ENCODE measurements around the gene PHF1.
"Not testable (repeated sequence)": the region's sequence is repeated elsewhere in the genome, so short reads cannot be mapped to it uniquely, and the experiment has no call there.

DNA sequence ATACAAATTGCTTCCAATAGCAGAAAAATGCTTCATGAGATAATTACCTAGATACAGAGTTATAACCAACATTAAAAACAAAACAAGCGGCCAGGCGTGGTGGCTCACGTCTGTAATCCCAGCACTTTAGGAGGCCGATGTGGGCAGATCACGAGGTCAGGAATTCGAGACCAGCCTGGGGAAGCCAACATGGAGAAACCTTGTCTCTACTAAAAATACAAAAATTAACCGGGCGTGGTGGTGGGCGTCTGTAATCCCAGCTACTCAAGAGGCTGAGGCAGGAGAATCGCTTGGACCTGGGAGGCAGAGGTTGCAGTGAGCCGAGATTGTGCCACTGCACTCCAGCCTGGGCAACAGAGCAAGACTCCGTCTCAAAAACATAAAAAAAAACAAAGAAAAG, 47.3 kb upstream of the PHF1 start:
- TF ChIP-seq, protein P1, sequence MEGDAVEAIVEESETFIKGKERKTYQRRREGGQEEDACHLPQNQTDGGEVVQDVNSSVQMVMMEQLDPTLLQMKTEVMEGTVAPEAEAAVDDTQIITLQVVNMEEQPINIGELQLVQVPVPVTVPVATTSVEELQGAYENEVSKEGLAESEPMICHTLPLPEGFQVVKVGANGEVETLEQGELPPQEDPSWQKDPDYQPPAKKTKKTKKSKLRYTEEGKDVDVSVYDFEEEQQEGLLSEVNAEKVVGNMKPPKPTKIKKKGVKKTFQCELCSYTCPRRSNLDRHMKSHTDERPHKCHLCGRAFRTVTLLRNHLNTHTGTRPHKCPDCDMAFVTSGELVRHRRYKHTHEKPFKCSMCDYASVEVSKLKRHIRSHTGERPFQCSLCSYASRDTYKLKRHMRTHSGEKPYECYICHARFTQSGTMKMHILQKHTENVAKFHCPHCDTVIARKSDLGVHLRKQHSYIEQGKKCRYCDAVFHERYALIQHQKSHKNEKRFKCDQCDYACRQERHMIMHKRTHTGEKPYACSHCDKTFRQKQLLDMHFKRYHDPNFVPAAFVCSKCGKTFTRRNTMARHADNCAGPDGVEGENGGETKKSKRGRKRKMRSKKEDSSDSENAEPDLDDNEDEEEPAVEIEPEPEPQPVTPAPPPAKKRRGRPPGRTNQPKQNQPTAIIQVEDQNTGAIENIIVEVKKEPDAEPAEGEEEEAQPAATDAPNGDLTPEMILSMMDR (IDR thresholded peaks at IDR 0.05): not testable (repeated sequence)
- TF ChIP-seq POLR2A (IDR thresholded peaks at IDR 0.05): not testable (repeated sequence)
